K562 (cell line): ENCODE data around the gene C8A. TPM values are rescaled to one million over a fixed set of nuclear protein-coding genes. Genes with fewer than 3 reads are reported as not detected.

Experiments
- ATAC-seq: fragments of 200-7000 bp; cut with Tn5 transposase; 3 replicates; pipeline ENCODE4 v1.9.1; 2020; ENCODE audit warnings: moderate library complexity
- BruUV-seq: library from RNA; stranded (reverse); fragments of 400-500 nt; replicated peaks from 2 replicates; lab custom pipeline; 2021; lab: Mats Ljungman, UMichigan
- CTCF ChIA-PET: fragments of 300-600 bp; formaldehyde crosslinking; extraction: SDS; loops from one replicate; lab custom pipeline; 2021; ENCODE audit warnings: low intra/inter-chr PET ratio; lab: Yijun Ruan, JAX
- POLR2A ChIA-PET: fragments of 300-600, 350-650 bp; sonication (Branson Sonifier 250); formaldehyde crosslinking; extraction: SDS; loops from one replicate; lab custom pipeline; 2021; ENCODE audit warnings: antibody characterized with exemption, inconsistent platforms; lab: Yijun Ruan, JAX
- DNase-seq, 4 experiments: peaks; one replicate each; pipeline versions ENCODE4 v3.0.0 to v3.0.0-alpha.2; 2011 to 2018; ENCODE audit warnings: low spot score in 3 of 4, mixed read lengths in 3 of 4; ENCODE audit errors: extremely low read depth in 1 of 4
- FAIRE-seq: peaks from 2 replicates; lab custom pipeline; 2011; peaks lifted over from hg19 to GRCh38; lab: Jason Lieb, UNC
- H2AFZ ChIP-seq: 2 replicates; pipeline ENCODE4 v1.6.0; 2011; ENCODE audit warnings: low read depth, low read length, control low read depth, inconsistent platforms
- H3K27ac ChIP-seq: fragments of 200-600 bp; 3 replicates; pipeline ENCODE4 v1.8.0; 2011; ENCODE audit warnings: low read depth, mild to moderate bottlenecking, control low read depth, inconsistent platforms, low read length, moderate library complexity, mixed read lengths; ENCODE audit errors: extremely low read depth
- H3K27me3 ChIP-seq, 2 experiments: fragments of 300-600 bp in 1 of 2; 2 replicates in 1 of 2; 3 replicates in 1 of 2; pipeline versions ENCODE4 v1.6.0 to v1.8.0; 2011; ENCODE audit warnings: inconsistent platforms in 2 of 2, low read length in 2 of 2, mild to moderate bottlenecking in 1 of 2, mixed read lengths in 1 of 2, moderate library complexity in 1 of 2; ENCODE audit not compliant: control insufficient read depth in 2 of 2, insufficient read depth in 2 of 2
- H3K36me3 ChIP-seq: fragments of 300-600 bp; 3 replicates; pipeline ENCODE4 v1.8.0; 2011; ENCODE audit warnings: mild to moderate bottlenecking, low read length, inconsistent platforms; ENCODE audit not compliant: control insufficient read depth, insufficient read depth
- H3K4me1 ChIP-seq, 2 experiments: fragments of 200-600 bp in 1 of 2; replicated peaks in 1 of 2; 2 replicates in 1 of 2; 3 replicates in 1 of 2; pipeline versions ENCODE4 v1.5.1 to v1.8.0; 2011; ENCODE audit warnings: inconsistent platforms in 2 of 2, low read length in 2 of 2, mild to moderate bottlenecking in 1 of 2, mixed read lengths in 1 of 2, moderate library complexity in 1 of 2; ENCODE audit not compliant: control insufficient read depth in 2 of 2, insufficient read depth in 2 of 2
- H3K4me2 ChIP-seq: 2 replicates; pipeline ENCODE4 v1.6.1; 2011; ENCODE audit warnings: low read length, control low read depth, inconsistent platforms, mixed read lengths; ENCODE audit not compliant: insufficient read depth
- H3K4me3 ChIP-seq: fragments of 200-600 bp; sonication (generic), shearing (Covaris generic); 2 replicates; pipeline ENCODE4 v1.5.1; 2016; ENCODE audit warnings: control low read depth, inconsistent platforms
- H3K79me2 ChIP-seq: fragments of 200-600 bp; 3 replicates; pipeline ENCODE4 v1.8.0; 2011; ENCODE audit warnings: low read length, inconsistent platforms; ENCODE audit not compliant: control insufficient read depth, insufficient read depth
- H3K9ac ChIP-seq, 2 experiments: 2 replicates each; pipeline versions ENCODE4 v1.6.0 to v1.6.1; 2011; ENCODE audit warnings: low read depth in 2 of 2, low read length in 2 of 2, control low read depth in 1 of 2, inconsistent platforms in 1 of 2, mild to moderate bottlenecking in 1 of 2, mixed read lengths in 1 of 2; ENCODE audit not compliant: insufficient read depth in 1 of 2
- H3K9me1 ChIP-seq: one replicate; pipeline ENCODE4 v1.6.0; 2011; ENCODE audit warnings: inconsistent platforms, mild to moderate bottlenecking, low read length, moderate library complexity; ENCODE audit not compliant: control insufficient read depth, insufficient read depth
- H3K9me3 ChIP-seq: replicated peaks from 2 replicates; pipeline ENCODE4 v1.5.1; 2011; ENCODE audit warnings: low read depth, low read length, inconsistent platforms; ENCODE audit not compliant: control insufficient read depth, insufficient read depth
- H4K20me1 ChIP-seq: replicated peaks from 2 replicates; pipeline ENCODE4 v1.6.1; 2011; ENCODE audit warnings: low read length, inconsistent platforms, mixed read lengths; ENCODE audit not compliant: control insufficient read depth, insufficient read depth
- ELF1 ChIP-seq: fragments of 200-800 bp; sonication (Bioruptor generic); IDR thresholded peaks from 2 replicates; pipeline ENCODE4 v1.6.1; 2016; ENCODE audit warnings: missing genetic modification characterization, missing compliant biosample characterization
- MXD1 ChIP-seq: fragments of 250-450 bp; sonication (Bioruptor Pico); IDR thresholded peaks from 2 replicates; pipeline ENCODE4 v1.8.0; 2021; ENCODE audit warnings: borderline replicate concordance, mild to moderate bottlenecking, moderate library complexity; ENCODE audit not compliant: poor library complexity, severe bottlenecking
- NFRKB ChIP-seq: fragments of 450-650 bp; IDR thresholded peaks from 2 replicates; pipeline ENCODE4 v1.6.1; 2016; ENCODE audit warnings: low read depth
- RAD51 ChIP-seq: fragments of 450-650 bp; IDR thresholded peaks from 2 replicates; pipeline ENCODE4 v1.7.1; 2016; ENCODE audit warnings: low read depth, mild to moderate bottlenecking, borderline replicate concordance
- THRAP3 ChIP-seq: fragments of 450-650 bp; IDR thresholded peaks from 2 replicates; pipeline ENCODE4 v1.6.1; 2016; ENCODE audit warnings: mild to moderate bottlenecking, inconsistent platforms, borderline replicate concordance
- WGBS: fragments of 100-300 bp; shearing (Covaris generic); methylation state at CpG from one replicate; pipeline ENCODE4 v1.1.6; 2016; ENCODE audit warnings: low coverage, mixed read lengths; ENCODE audit not compliant: insufficient coverage; ENCODE audit errors: missing lambda C conversion rate; 5-methylcytosine and 5-hydroxymethylcytosine counted together
- in situ Hi-C: fragments of 300-500 bp; cut with MboI; formaldehyde crosslinking; loops from 4 replicates; pipeline ENCODE4 v1.15.0; 2018; ENCODE audit warnings: inconsistent platforms, mixed read lengths
- intact Hi-C: fragments of 100-400 bp; cut with micrococcal nuclease; formaldehyde crosslinking; loops from 2 replicates; pipeline ENCODE4 v1.14.2; 2022
- polyA plus RNA-seq, 8 experiments: library from polyadenylated mRNA; depleted of rRNA in 4 of 8; stranded (reverse) in 5 of 8; unstranded in 3 of 8; fragments of >200 nt; fragmentation: Nextera tagmentation in 2 of 8; fragmentation: Illumina TruSeq in 1 of 8; extraction: Ambion mirVana in 2 of 8; extraction: Trizol in 1 of 8; gene quantifications; 2 replicates each; pipeline versions ENCODE4 v1.2.1 to v1.2.3, GENCODE V29; 2011 to 2014; ENCODE audit warnings: inconsistent platforms in 1 of 8, missing spikeins in 1 of 8
- total RNA-seq, 7 experiments: library from RNA; depleted of rRNA in 6 of 7; stranded (reverse); fragments of >200 nt in 6 of 7; fragmentation: Illumina TruSeq in 2 of 7; extraction: Trizol in 2 of 7; gene quantifications; 2 replicates each; pipeline versions ENCODE4 v1.2.1 to v1.2.3, GENCODE V29; 2011 to 2021; ENCODE audit warnings: low replicate concordance in 1 of 7
- TF ChIP-seq, protein P1 (sequence below): fragments of 250-450 bp; sonication (Bioruptor Pico); IDR thresholded peaks from 2 replicates; pipeline ENCODE4 v1.5.0; 2021

The C8A gene
- total and polyA plus RNA-seq, 9 of the 15 experiments (the other 6 are each of a cell fraction or from before 2014, with no cell fraction given) = 0.09 TPM; not detected in 8

- no peak for DNase-seq
- no peaks in the 10 kb centered on the region for H3K9me1 ChIP-seq
- TF ChIP-seq RAD51 = no peak
- no peak for TF ChIP-seq THRAP3
- TF ChIP-seq MXD1 (CRISPR knock-in tag) = no peak
- TF ChIP-seq, protein P1, sequence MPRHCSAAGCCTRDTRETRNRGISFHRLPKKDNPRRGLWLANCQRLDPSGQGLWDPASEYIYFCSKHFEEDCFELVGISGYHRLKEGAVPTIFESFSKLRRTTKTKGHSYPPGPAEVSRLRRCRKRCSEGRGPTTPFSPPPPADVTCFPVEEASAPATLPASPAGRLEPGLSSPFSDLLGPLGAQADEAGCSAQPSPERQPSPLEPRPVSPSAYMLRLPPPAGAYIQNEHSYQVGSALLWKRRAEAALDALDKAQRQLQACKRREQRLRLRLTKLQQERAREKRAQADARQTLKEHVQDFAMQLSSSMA = no peak
- TF ChIP-seq NFRKB = no peak
- no peak for TF ChIP-seq ELF1 (tag)
- no peaks in the 10 kb centered on the region for H3K9me3 ChIP-seq
- ChIA-PET CTCF (interaction anchor here (0.6 kb wide), 1 partner anchor 16 kb away, joined by 3 read pairs; no protein-coding TSS in a partner anchor), POLR2A (interaction anchor here (0.9 kb wide), 1 partner anchor 54 kb away, joined by 4 read pairs; no protein-coding TSS in a partner anchor)
- intact Hi-C loops = no loop called here
- H3K4me2 ChIP-seq = no peak overlapping the region
- H3K27me3 ChIP-seq = no peaks in the 10 kb centered on the region
- H3K9ac ChIP-seq = no peak overlapping the region
- in situ Hi-C loops = no loop called here
- H3K4me1 ChIP-seq = no peaks in the 10 kb centered on the region; a peak in 1 of 5 replicates
- no peak overlapping the region for H3K4me3 ChIP-seq
- H4K20me1 ChIP-seq = no peaks in the 10 kb centered on the region
- no peak overlapping the region for H3K27ac ChIP-seq
- WGBS = 2% methylated on average over 3 of the region's 3 CpGs
- H2AFZ ChIP-seq = no peak overlapping the region
- BruUV-seq = no TSS peak
- ATAC-seq = no peak
- FAIRE-seq = no peak
- H3K36me3 ChIP-seq = no peaks in the 10 kb centered on the region
- H3K79me2 ChIP-seq = no peaks in the 10 kb centered on the region
These were observed 51.1 kb downstream of the C8A start for GRCh38 chr1:56905667-56906066.
